22Rv1 (cell line): ENCODE data around the gene THOC7.

ENCODE experiments used
- H3K27ac ChIP-seq: fragments of 450-650 bp; 2 replicates; pipeline ENCODE4 v1.5.1; 2017
- CTCF ChIP-seq: fragments of 450-650 bp; IDR thresholded peaks from 2 replicates; pipeline ENCODE4 v1.5.1; 2017; ENCODE audit warnings: mild to moderate bottlenecking
- ZFX ChIP-seq: fragments of 450-650 bp; IDR thresholded peaks from 2 replicates; pipeline ENCODE4 v1.6.1; 2017; ENCODE audit warnings: antibody characterized with exemption, borderline replicate concordance

THOC7 gene

DNA sequence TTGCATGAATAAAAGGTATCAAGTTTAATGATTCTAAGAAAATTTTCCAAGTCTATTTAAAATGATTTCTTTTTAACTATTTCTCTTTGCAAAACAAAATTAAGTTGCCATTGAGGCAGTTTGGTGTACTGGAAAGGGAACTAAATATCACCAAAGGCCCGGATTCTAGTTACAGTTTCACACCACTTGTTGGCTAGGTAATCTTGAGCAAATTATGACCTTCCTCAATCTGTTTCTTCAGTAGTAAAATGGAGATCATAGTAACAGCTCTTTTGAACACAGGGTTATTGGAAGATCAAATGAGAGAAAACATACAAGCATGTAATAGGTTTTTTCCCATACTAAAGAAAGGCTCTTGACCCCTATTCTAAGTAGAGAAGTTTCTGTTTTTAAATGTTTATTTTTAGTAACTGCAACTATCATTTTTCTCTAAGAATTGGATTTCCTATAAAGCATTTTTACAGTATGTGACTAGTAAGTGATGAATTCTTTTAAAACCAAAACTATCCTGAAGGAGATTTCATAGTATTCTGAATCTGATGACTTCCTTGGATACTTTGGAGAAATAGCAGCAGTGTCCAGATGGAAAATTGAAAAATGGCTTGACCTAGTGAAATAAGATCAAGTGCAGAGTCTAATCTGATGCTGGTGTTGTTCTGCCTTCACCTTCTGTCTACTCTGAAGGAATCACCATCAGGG, 32.9 kb upstream of the THOC7 start:
- H3K27ac ChIP-seq: no peak overlapping the region

DNA sequence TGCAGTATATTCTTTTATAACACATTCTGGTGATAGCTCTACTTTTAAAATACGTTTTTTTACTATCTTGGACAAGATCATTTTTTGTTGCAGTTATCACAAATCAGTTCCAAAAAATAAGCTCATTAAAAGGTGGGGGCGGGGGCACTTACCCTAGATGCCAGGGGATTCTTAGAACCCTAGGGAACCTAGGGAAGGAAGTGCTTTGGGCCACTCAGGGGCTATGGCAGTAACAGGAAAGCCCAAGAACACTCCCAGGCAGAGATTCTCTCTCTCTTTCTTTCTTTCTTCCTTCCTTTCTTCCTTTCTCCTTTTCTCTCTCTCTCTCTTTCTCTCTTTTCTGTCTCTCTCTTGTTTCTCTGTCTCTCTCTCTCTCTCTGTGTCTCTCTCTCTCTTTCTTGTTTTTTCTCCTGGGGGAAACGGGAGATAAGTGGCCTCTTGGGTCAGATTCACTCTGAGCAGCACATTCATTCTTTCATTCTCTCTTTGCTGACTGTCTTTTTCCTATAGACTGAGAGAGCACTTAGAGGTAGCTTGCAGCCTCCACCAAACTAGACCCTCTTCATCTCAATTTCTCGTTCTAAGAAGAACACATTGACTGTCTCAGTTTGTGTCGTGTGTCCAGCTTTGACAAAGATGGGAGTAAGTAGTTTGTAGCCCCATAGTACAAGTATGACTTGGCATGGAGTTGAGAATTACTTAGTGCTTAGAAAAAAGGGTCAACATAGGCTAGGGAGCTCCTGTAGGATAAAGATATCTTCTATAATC, 32.0 kb upstream of the THOC7 start:
- H3K27ac ChIP-seq: no peak overlapping the region
- TF ChIP-seq CTCF: no peak
- TF ChIP-seq ZFX: no peak

More for the DNA sequence above, 32.9 kb upstream of the THOC7 start:
- TF ChIP-seq CTCF (no peak), ZFX (no peak)

- TF ChIP-seq ZFX (no peak), CTCF (no peak)
- H3K27ac ChIP-seq: no peak overlapping the region
Observed at GRCh38 chr3:63892773-63893352, 29.3 kb upstream of the THOC7 start.

- H3K27ac ChIP-seq: no peak overlapping the region
- TF ChIP-seq CTCF (no peak), ZFX (no peak)
Observed at GRCh38 chr3:63891518-63891917, 27.9 kb upstream of the THOC7 start.

- TF ChIP-seq ZFX (no peak), CTCF (no peak)
- H3K27ac ChIP-seq: no peak overlapping the region
Observed at GRCh38 chr3:63886858-63887257, 23.3 kb upstream of the THOC7 start.

- H3K27ac ChIP-seq: no peak overlapping the region
- TF ChIP-seq ZFX (no peak), CTCF (no peak)
Observed at GRCh38 chr3:63880653-63881052, 17.0 kb upstream of the THOC7 start.
